Measurements from ENCODE around the gene MRAS. TPM values are rescaled to one million over a fixed set of nuclear protein-coding genes. Genes with fewer than 3 reads are reported as not detected.

Gene MRAS
- total and polyA plus RNA-seq, 2 of the 8 experiments (the other 6 are each of a cell fraction or from before 2014, with no cell fraction given) = 10.6 to 16.2 TPM

DNA sequence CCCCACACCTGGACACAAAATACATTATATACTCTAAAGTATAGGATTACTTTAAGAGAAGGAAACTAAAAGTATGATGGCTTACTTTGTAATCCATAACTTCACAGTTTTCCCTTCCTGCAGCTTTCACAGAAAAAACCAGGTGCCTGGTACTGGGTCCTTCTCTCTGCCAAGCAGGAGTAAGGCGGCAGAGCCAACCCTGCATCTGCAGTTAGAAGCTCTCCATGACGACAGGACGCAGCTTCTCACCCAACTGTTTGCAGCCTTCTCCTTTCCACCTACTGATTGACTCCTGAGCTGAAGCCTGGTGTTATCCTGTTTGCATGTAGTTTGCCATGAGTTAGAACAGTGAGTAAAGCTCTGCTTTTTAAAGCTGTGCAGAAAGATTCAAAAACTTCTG lies 6.7 kb downstream of the MRAS start:
- DNase-seq (ENCODE audit: low read depth in 1 of 2, low spot score in 2 of 2) = no peak
- no peak for FAIRE-seq
- no peaks in the 10 kb centered on the region for H3K23me2 ChIP-seq (ENCODE audit: low read depth, low read length)
- peaks cover 0 to 3% (median 1%) of the 10 kb centered on the region in 4 experiments; a peak in 3 of 7 replicates for H3K4me1 ChIP-seq (replicated peaks in 1 of 4; ENCODE audit: control insufficient read depth in 3 of 4, insufficient read depth in 4 of 4, low read length in 3 of 4)
- 0 out of 8 replicates have a peak, but pooled peaks cover 0 to 3% (median 0%) of the 10 kb centered on the region in 4 experiments for H3K36me3 ChIP-seq (ENCODE audit: control insufficient read depth in 2 of 4, insufficient read depth in 4 of 4, low read length in 3 of 4)
- H3K14ac ChIP-seq (ENCODE audit: insufficient read length) = no peak overlapping the region
- H3K18ac ChIP-seq (ENCODE audit: extremely low read depth, low read length) = no peak overlapping the region
- no peaks in the 10 kb centered on the region for H3K9me3 ChIP-seq (ENCODE audit: insufficient read depth in 2 of 2, low read depth in 1 of 2, low read length in 1 of 2)
- H2BK120ac ChIP-seq (replicated peaks; ENCODE audit: low read depth, low read length) = no peak overlapping the region
- no peak overlapping the region for H2AK5ac ChIP-seq (ENCODE audit: low read depth, low read length)
- ChIA-PET CTCF (ENCODE audit: partially characterized antibody) (interaction anchor here (0.9 to 2.0 kb wide), 5 partner anchors 13 to 67 kb away, joined by 3 to 5 read pairs (median 3); no protein-coding TSS in a partner anchor), POLR2A (ENCODE audit: partially characterized antibody) (no interaction called here)
- no peak overlapping the region for H2BK20ac ChIP-seq (ENCODE audit: low read length)
- H3K56ac ChIP-seq (replicated peaks; ENCODE audit: insufficient read length, low read depth, low read length) = no peak overlapping the region
- H3K4me2 ChIP-seq (ENCODE audit: insufficient read depth in 1 of 2, low read depth in 2 of 2, low read length in 2 of 2) = no peak overlapping the region
- no peak overlapping the region for H4K91ac ChIP-seq (replicated peaks; ENCODE audit: insufficient read length, low read length)
- no peaks in the 10 kb centered on the region; the same call in 1 of the 2 replicates for H3K79me1 ChIP-seq (ENCODE audit: low read depth, low read length)
- no peak overlapping the region for H3K27ac ChIP-seq (ENCODE audit: low read depth, low read length)
- TF ChIP-seq SP2 (IDR thresholded peaks at IDR 0.05; ENCODE audit: low read length) (no peak), GABPA (IDR thresholded peaks at IDR 0.05; ENCODE audit: borderline replicate concordance, insufficient read depth, low read length) (no peak), FOSL1 (IDR thresholded peaks at IDR 0.05; ENCODE audit: insufficient read depth, low read depth, low read length) (no peak), KDM4A (IDR thresholded peaks at IDR 0.05; ENCODE audit: low read depth, low read length, severe bottlenecking) (no peak), SRF (IDR thresholded peaks at IDR 0.05; ENCODE audit: low read depth, low read length) (no peak), RBBP5 (IDR thresholded peaks at IDR 0.05; ENCODE audit: borderline replicate concordance, low read depth, low read length) (no peak), CREB1 (IDR thresholded peaks at IDR 0.05) (no peak), SUZ12 (IDR thresholded peaks at IDR 0.05; ENCODE audit: low read length) (no peak), SIRT6 (IDR thresholded peaks at IDR 0.05; ENCODE audit: low read length) (no peak), HDAC2 (IDR thresholded peaks at IDR 0.05; ENCODE audit: borderline replicate concordance in 1 of 2, low read depth in 2 of 2, low read length in 2 of 2) (no peak), EZH2 (IDR thresholded peaks at IDR 0.05; ENCODE audit: low read depth, low read length, severe bottlenecking) (no peak), NRF1 (IDR thresholded peaks at IDR 0.05; ENCODE audit: low read depth, low read length) (no peak)
- TF ChIP-seq, protein P1, sequence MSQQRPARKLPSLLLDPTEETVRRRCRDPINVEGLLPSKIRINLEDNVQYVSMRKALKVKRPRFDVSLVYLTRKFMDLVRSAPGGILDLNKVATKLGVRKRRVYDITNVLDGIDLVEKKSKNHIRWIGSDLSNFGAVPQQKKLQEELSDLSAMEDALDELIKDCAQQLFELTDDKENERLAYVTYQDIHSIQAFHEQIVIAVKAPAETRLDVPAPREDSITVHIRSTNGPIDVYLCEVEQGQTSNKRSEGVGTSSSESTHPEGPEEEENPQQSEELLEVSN (IDR thresholded peaks at IDR 0.05) = no peak
- no peaks in the 10 kb centered on the region for H3K79me2 ChIP-seq (ENCODE audit: control insufficient read depth in 1 of 2, insufficient read depth in 2 of 2, low read length in 2 of 2)
- H3K4ac ChIP-seq (replicated peaks; ENCODE audit: insufficient read length, low read depth, low read length) = no peak overlapping the region
- no peak overlapping the region for H3K4me3 ChIP-seq (ENCODE audit: extremely low read depth in 1 of 4, insufficient read depth in 2 of 4, low read depth in 3 of 4, low read length in 4 of 4)
- peaks cover 0 to 2% of the 10 kb centered on the region in 2 experiments for H4K20me1 ChIP-seq (replicated peaks in 1 of 2; ENCODE audit: control insufficient read depth in 1 of 2, insufficient read depth in 2 of 2, low read length in 2 of 2)
- 100% methylated on average over 3 of the region's 3 CpGs; no CpG with 5 or more reads in 1 of the 2 experiments for WGBS, 2 experiments (ENCODE audit: extremely low coverage in 1 of 2, insufficient coverage in 1 of 2, insufficient read length in 1 of 2, insufficient replicate concordance in 2 of 2, low coverage in 1 of 2, low lambda C conversion rate in 2 of 2, missing lambda C conversion rate in 1 of 2)
- no peaks in the 10 kb centered on the region for H3K27me3 ChIP-seq (replicated peaks in 1 of 4; ENCODE audit: control insufficient read depth in 3 of 4, extremely low read depth in 1 of 4, insufficient read depth in 3 of 4, low read length in 3 of 4)
- H3K23ac ChIP-seq (ENCODE audit: insufficient read length) = no peak overlapping the region
- H2BK5ac ChIP-seq (ENCODE audit: low read depth, low read length) = no peak overlapping the region
- H2BK12ac ChIP-seq (ENCODE audit: low read depth, low read length) = no peak overlapping the region
- H4K5ac ChIP-seq (ENCODE audit: insufficient read length, low read depth, low read length) = no peak overlapping the region
- H3K9ac ChIP-seq (replicated peaks in 1 of 4; ENCODE audit: extremely low read depth in 1 of 4, low read depth in 3 of 4, low read length in 3 of 4) = no peak overlapping the region
- H2BK15ac ChIP-seq (ENCODE audit: low read length) = no peak overlapping the region
- H2AFZ ChIP-seq (ENCODE audit: low read length) = no peak overlapping the region
- no peak overlapping the region for H4K8ac ChIP-seq (ENCODE audit: extremely low read depth, insufficient read depth, low read length)
